Stimulated activated CD4-positive, alpha-beta T cell treated with anti-CD3 and anti-CD28 coated beads, Interleukin-1b, Interleukin-23, amount 100 ng/mL, for 4 hours (primary cell): ENCODE measurements around the gene CMC2.

Experiments
- DNase-seq, 2 donors: peaks; one replicate each; pipeline ENCODE4 v3.0.0-alpha.2; 2020; ENCODE audit warnings: low read depth in 2 of 2

Gene CMC2

GRCh38 chr16:81006813-81007695 is at the start of gene CMC2, which contains the start of gene CENPN:
CMC2 (minus strand) TSS chr16:81006885; CDS start chr16:80997394, 9,491 bp downstream.
CENPN (plus strand) TSS chr16:81007214; CDS start chr16:81011940, 4,726 bp downstream.
- peak; percentile 92 to 93 for DNase-seq

DNA sequence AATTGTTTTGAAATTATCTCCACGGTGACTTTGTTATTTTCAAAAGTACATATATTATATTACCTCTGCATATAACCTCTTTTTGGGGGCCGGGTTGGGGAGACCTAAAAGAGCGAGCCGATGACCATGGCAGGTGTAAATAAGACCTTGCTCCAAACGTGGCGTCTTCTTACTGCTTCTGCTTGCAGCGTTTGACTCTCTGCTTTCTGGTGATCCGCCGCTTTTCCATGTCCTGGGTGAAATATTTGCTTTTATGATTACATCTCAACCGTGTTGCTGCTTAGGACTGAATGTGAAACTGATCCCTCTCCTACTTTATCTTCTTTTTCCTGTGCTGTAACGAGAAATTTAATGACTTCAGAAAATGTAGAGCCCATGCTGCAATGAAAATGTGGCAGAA is 47.1 kb upstream of the CMC2 start:
- DNase-seq: no peak

DNA sequence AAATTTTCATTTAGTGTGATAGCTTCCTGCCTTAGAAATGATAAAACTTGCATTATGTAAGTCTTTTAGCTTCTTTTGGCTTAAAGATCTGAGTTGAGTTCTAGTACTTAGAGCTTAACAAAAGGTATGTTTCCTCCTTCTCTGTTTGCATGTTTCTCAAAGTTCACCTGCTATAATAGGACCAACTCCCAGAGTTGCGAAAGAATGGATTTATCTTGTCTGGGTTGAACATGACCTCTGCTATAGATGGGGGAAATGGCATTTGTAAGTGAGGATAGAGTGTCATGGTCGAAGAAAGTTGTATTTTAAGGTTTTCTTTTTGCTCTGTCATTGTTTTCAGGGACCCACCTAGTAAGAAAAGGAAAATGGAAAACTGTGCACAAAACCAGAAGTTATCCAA is 36.1 kb upstream of the CMC2 start:
- no peak for DNase-seq

DNA sequence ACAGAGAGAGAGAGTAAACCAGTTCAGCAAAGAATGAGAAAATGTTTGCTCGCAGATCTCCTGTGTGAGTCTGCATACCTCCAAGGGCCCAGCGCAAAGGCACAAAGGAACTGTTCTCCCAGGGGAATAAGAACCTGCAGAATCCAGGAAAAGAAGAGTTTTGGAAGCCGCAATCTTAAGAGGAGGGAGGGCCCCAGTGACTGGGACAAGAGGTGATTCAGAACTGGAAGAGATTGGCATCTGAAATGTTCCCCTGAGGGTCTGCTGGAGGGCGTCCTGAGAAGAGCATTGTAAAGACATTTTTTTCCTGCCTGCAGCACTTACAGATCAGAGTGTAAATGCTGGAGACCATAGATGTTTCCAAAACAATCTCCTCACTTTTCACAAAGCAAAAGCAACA is 35.0 kb upstream of the CMC2 start:
- no peak for DNase-seq

DNA sequence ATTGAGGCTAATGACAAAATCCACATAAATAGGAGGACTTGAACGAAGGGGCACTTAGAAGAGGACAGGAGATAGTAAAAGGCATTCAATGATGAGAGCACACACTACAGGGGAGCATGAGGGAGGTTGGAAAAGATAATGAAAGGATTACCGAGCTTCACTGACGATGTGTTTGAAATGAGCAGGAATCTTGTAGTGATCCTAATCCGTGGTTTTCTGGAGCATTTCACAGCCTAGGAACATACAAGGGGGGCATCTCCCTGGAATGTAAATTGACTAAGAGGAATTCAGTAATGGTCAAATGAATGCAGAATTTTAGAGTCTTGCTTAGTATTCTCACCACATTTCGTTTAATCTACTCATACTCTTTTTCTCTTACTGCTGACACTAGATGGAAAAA is 34.2 kb upstream of the CMC2 start:
- DNase-seq: no peak

GRCh38 chr16:81040131-81040530 is 33.4 kb upstream of the CMC2 start:
- no peak for DNase-seq

DNA sequence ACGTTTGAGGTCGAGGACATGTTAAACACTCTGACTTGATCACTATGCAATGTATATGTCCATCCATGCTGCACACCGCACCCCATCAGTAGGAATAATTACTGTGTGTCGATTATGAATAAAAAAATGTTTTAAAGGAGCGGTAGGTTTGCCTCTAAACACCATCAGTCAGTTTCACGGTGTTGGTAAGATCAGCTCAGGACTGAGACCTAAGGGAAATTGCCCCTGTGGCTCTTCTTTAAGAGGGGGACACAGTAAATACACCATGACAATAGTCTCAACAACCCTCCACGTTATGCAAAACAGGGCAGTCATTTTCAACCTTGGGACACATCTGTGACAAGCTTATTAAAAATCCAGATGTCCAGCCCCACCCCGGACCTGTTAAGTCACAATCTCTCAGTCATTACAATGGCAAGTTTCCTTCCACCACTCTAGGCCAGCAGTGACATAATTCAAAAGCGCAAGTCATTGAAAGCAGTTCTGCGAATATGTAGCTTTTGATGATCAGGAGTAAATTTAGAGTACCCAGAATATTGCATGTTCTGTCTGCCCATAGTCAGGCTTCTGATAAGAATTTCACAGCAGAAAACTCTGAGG is 30.2 kb upstream of the CMC2 start:
- no peak for DNase-seq

- peak; percentile 16 to 35 for DNase-seq
Measured at GRCh38 chr16:81035975-81036750, 29.5 kb upstream of the CMC2 start.

DNA sequence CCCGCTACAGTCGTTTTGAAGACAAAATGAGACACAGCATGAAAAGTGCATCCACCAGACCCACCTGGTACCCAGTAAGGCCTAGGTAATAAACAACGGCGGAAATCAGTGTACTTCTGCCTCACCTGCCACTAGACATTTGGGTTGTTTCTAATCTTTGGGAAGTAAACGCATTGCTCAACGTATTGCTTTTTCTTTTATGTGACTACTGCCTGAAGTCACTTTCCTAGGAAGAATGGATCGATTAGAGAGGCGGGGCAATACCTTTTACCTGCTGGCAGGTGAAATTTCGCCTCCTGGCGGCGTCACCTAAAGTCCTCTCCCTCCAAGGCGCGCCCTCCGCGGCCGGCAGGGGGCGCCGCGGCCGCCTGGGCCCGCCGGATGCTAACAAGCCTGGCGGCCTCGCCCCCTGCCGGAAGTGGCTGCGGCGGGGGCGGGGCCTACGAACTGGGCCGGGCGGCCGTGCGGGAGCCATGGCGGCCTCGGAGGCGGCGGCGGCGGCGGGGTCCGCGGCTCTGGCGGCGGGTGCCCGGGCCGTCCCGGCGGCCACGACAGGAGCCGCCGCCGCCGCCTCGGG is 28.8 kb upstream of the CMC2 start, which contains the start of gene ATMIN:
TSS of gene ATMIN (plus strand) at position 445 of the 577 bp plus-strand sequence. CDS start at position 474, 29 bp downstream.
- peak; percentile 83 to 92 for DNase-seq

DNA sequence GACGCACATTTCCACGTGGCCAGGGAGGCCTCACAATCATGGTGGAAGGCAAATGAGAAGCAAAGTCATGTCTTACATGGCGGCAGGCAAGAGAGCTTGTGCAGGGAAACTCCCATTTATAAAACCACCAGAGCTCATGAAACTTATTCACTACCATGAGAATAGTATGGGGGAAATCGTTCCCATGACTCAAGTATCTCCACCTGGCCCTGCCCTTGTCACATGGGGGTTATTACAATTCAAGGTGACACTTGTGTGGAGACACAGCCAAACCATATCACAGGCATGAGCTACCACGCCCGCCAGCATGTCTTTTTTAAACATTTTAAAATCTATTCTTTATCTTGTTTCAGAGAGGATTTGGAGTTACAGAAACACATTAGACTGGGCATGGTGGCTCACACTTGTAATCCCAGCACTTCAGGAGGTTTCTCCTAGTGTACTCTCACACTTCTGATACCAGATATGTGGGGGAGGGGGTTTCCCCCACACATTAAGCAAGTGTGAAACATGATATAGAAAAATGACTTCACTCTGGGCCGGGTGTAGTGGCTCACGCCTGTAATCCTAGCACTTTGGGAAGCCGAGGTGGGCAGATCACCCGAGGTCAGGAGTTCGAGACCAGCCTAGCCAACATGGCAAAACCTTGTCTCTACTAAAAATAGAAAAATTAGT is 23.4 kb upstream of the CMC2 start:
- no peak for DNase-seq

GRCh38 chr16:81026429-81026828 is 19.7 kb upstream of the CMC2 start:
- no peak for DNase-seq

DNA sequence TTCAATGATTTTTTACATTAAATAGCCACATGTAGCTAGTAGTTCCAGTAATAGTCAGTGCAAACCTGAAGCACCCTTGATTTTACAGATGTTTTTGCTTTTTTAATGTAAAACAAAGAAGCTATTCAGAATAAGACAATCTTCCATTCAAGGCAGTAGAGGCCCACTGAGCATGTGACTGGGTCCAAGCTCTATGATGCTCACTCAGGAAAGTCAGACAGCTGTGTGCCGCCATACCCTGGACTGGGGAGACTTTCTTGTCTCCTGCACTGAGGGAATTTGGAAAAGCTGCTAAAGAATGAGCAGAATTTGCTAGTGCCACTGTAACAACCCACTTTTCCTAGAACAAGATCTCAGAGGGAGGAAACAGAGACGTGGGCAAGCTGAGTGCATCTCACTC is 11.8 kb upstream of the CMC2 start:
- no peak for DNase-seq

DNA sequence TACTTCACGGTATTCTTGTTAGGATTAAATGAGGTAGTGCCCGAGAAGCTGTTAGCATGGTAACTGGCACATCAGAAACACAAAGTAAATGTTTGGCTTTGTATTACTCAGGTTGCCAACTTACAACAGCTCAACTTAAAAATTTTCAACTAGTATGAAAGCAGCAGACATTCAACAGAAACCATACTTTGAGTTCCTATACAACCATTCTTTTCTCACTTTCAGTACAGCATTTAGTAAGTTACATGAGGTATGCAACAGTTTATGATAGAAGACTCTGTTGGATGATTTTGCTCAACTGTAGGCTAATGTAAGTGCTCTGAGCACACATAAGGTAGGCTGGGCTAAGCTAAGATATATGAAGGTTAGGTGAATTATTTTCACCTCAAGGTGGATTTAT is 8.0 kb upstream of the CMC2 start:
- DNase-seq: no peak

DNA sequence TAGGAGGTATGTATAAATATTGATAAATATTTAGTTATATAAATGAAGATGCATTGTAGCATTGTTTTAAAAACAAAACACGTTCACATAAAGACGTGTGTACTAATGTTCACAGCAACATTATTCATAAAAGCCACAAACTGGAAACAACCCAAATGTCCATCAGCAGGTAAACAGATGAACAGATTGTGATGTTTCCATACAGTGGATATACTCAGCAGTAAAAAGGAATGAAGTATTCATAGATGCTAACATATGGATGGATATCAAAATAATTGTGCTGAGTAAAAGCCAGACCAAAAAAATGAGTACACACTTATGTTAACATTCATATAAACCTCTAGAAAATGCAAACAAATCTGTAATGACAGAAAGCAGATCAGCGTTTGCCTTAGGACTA is 6.3 kb upstream of the CMC2 start:
- no peak for DNase-seq

DNA sequence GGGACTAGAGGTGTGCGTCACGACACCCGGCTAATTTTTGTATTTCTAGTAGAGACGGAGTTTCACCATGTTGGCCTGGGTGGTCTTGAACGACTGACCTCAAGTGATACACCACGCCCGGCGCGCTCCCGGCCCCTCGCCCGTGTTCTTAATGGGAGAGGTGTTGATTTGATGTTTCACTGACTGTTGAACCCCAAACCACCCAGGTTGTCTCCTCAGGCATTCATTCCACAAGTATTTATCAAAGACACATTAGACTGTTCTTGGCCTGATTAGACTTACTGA is 1.8 kb upstream of the CMC2 start:
- no peak for DNase-seq

GRCh38 chr16:81006211-81006812 is 373 bp downstream of the CMC2 start:
- peak; percentile 44 to 60 for DNase-seq

DNA sequence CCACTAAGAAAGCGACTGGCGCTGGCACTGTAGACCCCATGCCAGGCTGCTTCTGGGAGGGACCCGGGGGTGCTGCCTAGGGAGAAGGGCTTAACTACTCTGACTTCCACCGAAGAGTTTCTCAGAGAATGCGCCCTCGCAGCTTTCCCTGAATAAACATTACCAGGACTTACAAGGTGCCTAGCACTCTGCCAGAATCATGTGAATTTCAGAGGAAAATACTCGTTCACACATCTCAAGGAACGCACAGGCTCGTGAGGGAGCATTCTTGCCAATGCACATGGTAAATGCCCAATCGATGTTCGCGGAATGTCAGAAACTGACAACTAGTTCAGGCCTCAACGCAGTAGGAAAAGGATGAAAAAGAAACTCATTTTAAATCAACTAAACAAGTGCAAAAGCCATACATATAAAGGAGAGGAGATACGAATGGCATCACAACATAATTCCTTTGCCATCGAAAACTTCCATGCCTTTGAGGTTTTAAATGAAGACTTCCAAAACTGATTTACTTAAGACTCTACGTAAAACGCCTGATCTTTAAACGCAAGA is 999 bp downstream of the CMC2 start:
- no peak for DNase-seq

GRCh38 chr16:81004646-81005353 is 1.9 kb downstream of the CMC2 start:
- peak in 1 of 2 donors; percentile 39 for DNase-seq

DNA sequence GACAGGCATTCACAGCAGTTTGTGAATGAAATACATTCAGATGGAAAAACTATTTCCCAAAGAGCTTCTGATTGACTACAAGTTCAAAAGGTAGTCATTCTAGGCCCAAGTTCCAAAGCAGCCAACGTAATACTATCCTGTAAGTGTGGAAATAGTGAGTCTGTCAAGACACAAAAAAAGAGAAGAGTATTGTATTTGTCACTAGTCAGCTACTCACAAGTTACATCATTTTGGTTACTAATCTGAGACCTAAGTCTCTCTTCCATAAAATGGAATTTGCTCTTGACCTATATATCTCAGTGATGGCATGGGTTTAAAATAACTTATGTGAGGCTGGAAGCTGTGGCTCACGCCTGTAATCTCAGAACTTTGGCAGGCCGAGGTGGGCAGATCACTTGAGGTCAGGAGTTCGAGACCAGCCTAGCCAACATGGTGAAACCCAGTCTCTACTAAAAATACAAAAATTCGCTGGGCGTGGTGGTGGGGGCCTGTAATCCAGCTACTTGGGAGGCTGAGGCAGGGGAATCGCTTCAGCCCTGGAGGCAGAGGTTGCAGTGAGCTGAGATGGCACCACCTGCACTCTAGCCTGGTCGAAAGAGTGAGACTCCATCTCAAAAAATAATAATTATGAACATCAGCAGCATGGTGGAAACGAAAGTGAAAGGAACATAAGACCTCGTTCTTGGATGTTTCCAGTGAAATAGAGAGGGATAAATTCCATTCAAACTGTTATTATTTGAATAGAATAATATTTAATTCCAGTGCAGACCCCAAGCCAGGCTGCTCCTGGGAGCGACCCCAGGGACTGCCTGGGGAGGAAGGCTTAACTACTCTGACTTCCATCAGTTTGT is 2.9 kb downstream of the CMC2 start:
- DNase-seq: no peak
